RCC 7860 (cell line): ENCODE measurements around the gene METTL23.
"Not testable (repeated sequence)": the region's sequence is repeated elsewhere in the genome, so short reads cannot be mapped to it uniquely, and the experiment has no call there.

ENCODE experiments used
- DNase-seq: peaks from one replicate; pipeline ENCODE4 v3.0.0-alpha.2; 2015; ENCODE audit warnings: low spot score
- FAIRE-seq: peaks from 2 replicates; lab custom pipeline; 2012; peaks lifted over from hg19 to GRCh38; lab: Jason Lieb, UNC

The METTL23 gene

GRCh38 chr17:76710863-76711611 is 15.6 kb upstream of the METTL23 start, which contains the start of gene MXRA7:
TSS of gene MXRA7 (minus strand) at chr17:76710965. CDS start at chr17:76710946, 19 bp downstream.
- no peak for FAIRE-seq
- peak; percentile 39 for DNase-seq

DNA sequence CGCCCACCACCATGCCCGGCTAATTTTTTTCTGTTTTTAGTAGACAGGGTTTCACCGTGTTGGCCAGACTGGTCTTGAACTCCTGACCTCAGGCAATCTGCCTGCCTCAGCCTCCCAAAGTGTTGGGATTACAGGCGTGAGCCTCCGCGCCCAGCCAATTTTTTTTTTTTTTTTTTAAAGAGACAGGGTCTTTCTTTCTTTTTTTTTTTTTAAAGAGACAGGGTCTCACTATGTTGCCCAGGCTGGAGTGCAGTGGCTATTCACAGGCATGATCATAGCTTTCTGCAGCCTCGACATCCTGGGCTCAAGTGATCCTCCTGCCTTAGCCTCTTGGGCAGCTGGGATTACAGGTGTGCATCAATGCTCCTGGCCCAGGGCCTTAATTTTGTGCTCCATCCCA is 14.3 kb upstream of the METTL23 start:
- not testable (repeated sequence) for FAIRE-seq

DNA sequence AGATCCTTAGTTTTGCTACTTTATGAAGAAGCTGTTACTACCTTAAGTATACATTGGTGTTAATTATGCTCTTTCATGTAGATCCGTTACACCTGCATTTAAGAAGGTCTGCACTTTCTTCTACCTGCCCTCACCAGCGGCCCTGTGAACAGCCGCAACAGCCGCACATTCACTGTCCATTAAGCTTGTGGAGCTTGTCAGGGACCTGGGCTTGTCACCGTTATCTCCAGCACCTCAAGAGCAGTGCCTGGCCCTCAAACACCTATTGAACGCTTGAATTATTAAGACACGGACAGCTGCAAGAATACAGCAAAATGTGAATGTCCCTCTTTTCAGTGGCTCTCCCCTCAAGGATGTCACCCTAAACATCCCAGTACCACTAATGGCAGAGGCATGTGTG is 12.9 kb upstream of the METTL23 start:
- FAIRE-seq = no peak
- DNase-seq = no peak

More for the DNA sequence above, 14.3 kb upstream of the METTL23 start:
- DNase-seq = not testable (repeated sequence)

DNA sequence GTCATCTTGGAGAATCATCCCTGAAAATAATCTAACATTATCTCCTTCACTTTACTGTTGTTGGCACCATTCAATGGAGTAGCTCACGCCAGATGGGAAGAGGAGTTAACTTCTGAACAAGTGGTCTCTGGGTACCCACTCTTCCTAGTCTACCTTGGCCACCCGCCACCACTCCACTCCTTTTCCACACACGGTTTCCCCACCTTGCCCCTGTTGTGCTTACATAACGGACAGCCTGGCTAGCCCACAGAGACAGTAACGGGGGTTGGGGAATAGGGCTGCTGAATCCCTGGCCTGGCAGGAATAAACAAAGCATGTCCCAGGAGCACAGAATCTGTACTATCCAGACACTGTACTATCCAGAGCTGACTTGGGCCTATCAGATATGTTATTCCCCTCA is 12.3 kb upstream of the METTL23 start:
- FAIRE-seq = no peak
- no peak for DNase-seq

DNA sequence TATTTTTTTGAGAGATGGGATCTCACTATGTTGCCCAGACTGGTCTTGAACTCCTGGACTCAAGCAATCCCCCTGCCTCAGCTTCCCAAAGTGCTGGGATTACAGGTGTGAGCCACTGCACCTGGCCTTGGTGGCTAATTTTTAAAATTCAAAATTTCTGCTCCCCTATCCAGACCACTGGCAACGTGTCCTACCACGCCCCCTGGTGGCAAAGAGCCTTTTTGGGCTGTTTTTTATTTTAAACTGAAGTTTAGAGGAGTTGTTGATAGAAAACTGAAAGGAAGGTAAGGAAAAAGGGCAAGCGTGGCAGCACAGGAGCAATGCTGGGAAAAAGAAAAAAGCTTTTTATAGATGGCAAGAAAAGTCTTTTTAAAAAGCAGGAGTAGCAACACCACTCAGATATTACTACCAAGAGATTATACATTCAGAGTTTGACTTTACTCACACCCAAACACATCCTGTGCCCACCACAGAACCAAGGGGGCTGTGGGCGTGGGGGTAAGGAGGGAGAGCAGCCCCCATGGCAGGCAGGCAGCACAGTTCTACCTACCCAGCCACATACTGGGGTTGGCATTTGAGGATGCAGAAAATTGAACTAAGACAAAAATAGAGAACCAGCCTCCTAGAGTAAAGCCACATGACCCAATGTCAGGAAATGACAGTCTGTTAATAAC is 11.7 kb upstream of the METTL23 start:
- no peak for DNase-seq

DNA sequence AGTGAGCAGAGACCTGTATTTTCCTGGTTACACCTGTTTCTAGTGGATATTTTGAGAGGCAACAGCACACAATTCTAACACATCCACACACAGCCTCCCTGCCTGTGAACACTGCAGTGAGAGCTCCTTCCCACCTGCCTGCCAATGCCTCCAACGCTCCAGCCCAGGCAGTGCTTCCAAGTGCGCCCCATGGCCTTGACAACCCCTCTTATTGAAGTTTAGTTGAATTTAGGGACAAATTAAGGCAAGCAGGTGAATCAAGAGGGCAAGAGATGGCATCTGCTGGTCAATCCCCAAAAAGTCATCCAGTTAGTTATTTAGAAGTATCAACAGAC is 11.2 kb upstream of the METTL23 start:
- FAIRE-seq = no peak
- no peak for DNase-seq

More for the DNA sequence above, 11.7 kb upstream of the METTL23 start:
- no peak for FAIRE-seq

GRCh38 chr17:76716146-76716838 is 10.3 kb upstream of the METTL23 start:
- peak; percentile 98 for DNase-seq
- peak; percentile 92 for FAIRE-seq

- peak; percentile 86 for DNase-seq
Measured at GRCh38 chr17:76716839-76717215, 9.8 kb upstream of the METTL23 start.

GRCh38 chr17:76718516-76718915 is 8.1 kb upstream of the METTL23 start:
- DNase-seq = no peak
- no peak for FAIRE-seq

More at GRCh38 chr17:76716839-76717215, 9.8 kb upstream of the METTL23 start:
- peak; percentile 89 for FAIRE-seq

GRCh38 chr17:76720211-76720610 is 6.4 kb upstream of the METTL23 start:
- DNase-seq (no peak), FAIRE-seq (no peak)

GRCh38 chr17:76720941-76721340 is 5.7 kb upstream of the METTL23 start:
- FAIRE-seq (no peak), DNase-seq (no peak)

GRCh38 chr17:76721463-76721862 is 5.2 kb upstream of the METTL23 start:
- no peak for DNase-seq
- no peak for FAIRE-seq

GRCh38 chr17:76722279-76722678 is 4.4 kb upstream of the METTL23 start:
- DNase-seq (no peak), FAIRE-seq (no peak)

DNA sequence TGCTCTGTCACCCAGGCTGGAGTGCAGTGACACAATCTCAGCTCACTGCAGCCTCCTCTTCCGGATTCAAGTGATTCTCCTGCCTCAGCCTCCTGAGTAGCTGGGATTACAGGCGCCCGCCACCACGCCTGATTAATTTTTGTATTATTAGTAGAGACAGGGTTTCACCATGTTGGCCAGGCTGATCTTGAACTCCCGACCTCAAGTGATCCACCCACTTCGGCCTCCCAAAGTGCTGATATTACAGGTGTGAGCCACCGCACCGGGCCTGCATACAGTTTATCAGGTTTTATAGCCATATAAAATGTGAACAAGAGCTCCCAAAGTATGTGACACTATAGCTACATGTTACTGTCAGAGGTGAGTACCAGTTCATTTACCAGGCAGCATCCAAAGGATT is 3.7 kb upstream of the METTL23 start:
- not testable (repeated sequence) for DNase-seq, FAIRE-seq

DNA sequence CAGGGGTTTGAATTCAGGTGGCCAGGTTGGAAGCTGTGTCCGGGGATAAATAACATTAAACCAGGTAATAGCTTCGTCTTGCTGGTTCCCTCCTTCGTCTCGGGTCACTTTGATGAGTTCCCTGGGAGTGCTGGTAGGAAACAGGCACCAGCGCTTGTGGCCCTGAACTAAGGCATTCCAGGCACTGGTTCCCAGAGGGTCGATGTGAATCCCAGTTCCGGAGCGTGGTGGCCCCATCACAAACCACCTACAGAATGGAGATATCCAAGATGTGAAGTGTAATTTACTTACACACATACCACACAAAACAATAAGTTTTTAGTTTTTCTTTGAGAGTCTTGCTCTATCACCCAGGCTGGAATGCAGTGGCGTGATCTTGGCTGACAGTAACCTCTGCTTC is 2.8 kb upstream of the METTL23 start:
- DNase-seq (no peak), FAIRE-seq (no peak)

DNA sequence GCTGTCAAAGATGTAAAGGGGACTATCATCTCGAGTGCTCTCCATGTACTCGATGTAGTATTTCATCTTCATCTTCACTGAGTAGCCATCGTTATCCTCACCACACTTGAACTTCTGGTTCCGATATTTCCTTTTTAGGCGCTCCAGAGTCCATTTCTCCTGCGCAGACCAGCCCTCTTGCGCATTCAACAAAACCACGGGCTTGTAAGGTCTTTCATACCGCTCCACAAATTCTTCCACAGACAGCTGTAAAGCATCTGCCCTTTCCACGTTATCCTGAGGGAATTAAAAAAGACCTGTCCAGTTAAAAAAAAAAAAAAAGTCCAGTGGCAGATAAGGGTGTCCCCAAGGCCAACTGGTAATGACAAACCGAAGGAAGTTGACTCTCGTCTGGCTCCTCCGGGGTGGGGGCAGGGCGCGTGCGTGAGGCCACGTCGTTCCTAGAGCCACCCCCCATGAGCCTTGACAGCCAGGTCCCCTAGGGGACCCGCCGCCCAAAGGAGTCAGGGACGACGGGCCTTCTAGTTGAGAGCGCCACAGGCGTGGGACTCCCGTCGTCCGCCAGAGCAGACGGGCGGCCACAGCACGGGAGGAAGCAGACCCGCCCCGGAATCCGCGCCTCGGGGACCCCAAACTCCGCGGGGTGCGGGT is 934 bp upstream of the METTL23 start:
- no peak for FAIRE-seq
- DNase-seq = peak; percentile 38

DNA sequence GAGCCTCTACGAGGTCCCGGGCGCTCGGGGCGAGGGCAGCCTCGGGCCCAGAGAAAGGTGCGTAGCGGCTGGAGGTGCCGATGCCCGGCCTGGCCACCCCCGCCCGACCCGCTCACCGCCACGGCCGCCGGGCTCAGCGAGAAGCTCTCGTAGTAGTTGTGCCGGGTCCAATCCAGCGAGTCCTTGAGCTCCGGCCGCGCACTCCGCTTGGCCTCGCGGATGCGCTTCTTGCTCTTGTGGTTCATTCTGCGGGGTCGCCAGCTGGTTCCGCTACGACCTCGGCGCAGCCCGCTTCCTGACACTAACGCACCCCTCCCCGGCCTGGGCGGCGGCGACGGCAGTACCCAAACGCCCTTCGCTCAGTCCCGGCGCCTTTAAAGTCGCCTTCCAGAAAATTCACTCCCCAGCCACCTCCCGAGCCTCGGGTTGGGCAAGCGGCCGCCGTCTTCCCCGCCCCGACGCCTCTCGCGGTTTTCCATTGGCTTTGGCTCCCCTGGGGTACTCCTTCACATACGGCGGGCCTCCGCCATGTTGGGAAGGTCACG is 336 bp upstream of the METTL23 start, which contains the start of gene JMJD6:
JMJD6 (minus strand) TSS at position 376 of the 545 bp plus-strand sequence; CDS start at position 245, 131 bp downstream.
- FAIRE-seq (no peak), DNase-seq (peak; percentile 94)

- DNase-seq = no peak
- FAIRE-seq = peak; percentile 12
Measured at GRCh38 chr17:76727745-76728456, 1.3 kb downstream of the METTL23 start.

GRCh38 chr17:76731800-76732733 is 5.4 kb downstream of the METTL23 start:
- FAIRE-seq, DNase-seq: not testable (repeated sequence)
